HG02610 (cell line): ENCODE data around the gene PSMG1.
"Not testable (repeated sequence)": the region's sequence is repeated elsewhere in the genome, so short reads cannot be mapped to it uniquely, and the experiment has no call there.

Experiments
- ATAC-seq: cut with Tn5 transposase; IDR thresholded peaks from one replicate; pipeline ENCODE4 v1.9.1; 2021; ENCODE audit warnings: mild to moderate bottlenecking, moderate library complexity; ENCODE audit not compliant: unreplicated experiment

The PSMG1 gene

GRCh38 chr21:39183272-39184049 lies at the start of gene PSMG1:
Gene PSMG1 (minus strand): TSS chr21:39183451. CDS start chr21:39183385, 66 bp downstream.
- ATAC-seq = peak; percentile 89

- ATAC-seq = no peak
Measured at GRCh38 chr21:39232861-39233291, 49.6 kb upstream of the PSMG1 start.

GRCh38 chr21:39224930-39225329 lies 41.7 kb upstream of the PSMG1 start:
- ATAC-seq = no peak

GRCh38 chr21:39221997-39222486 lies 38.8 kb upstream of the PSMG1 start:
- ATAC-seq = no peak

GRCh38 chr21:39221282-39221996 lies 38.2 kb upstream of the PSMG1 start:
- no peak for ATAC-seq

GRCh38 chr21:39220875-39221274 lies 37.6 kb upstream of the PSMG1 start:
- ATAC-seq = not testable (repeated sequence)

- ATAC-seq = no peak
Measured at GRCh38 chr21:39220150-39220549, 36.9 kb upstream of the PSMG1 start.

- no peak for ATAC-seq
Measured at GRCh38 chr21:39218082-39218409, 34.8 kb upstream of the PSMG1 start.

- ATAC-seq = no peak
Measured at GRCh38 chr21:39217356-39218081, 34.3 kb upstream of the PSMG1 start.

GRCh38 chr21:39216290-39216689 lies 33.0 kb upstream of the PSMG1 start:
- ATAC-seq = no peak

- no peak for ATAC-seq
Measured at GRCh38 chr21:39215078-39215477, 31.8 kb upstream of the PSMG1 start.

GRCh38 chr21:39209334-39209688 lies 26.1 kb upstream of the PSMG1 start:
- ATAC-seq = no peak

- no peak for ATAC-seq
Measured at GRCh38 chr21:39208624-39209333, 25.5 kb upstream of the PSMG1 start.

- ATAC-seq = no peak
Measured at GRCh38 chr21:39204134-39204533, 20.9 kb upstream of the PSMG1 start.

GRCh38 chr21:39198800-39199199 lies 15.5 kb upstream of the PSMG1 start:
- ATAC-seq = no peak

GRCh38 chr21:39197448-39198233 lies 14.4 kb upstream of the PSMG1 start:
- ATAC-seq = no peak

- no peak for ATAC-seq
Measured at GRCh38 chr21:39196838-39197237, 13.6 kb upstream of the PSMG1 start.

- no peak for ATAC-seq
Measured at GRCh38 chr21:39196310-39196709, 13.1 kb upstream of the PSMG1 start.

GRCh38 chr21:39193380-39193779 lies 10.1 kb upstream of the PSMG1 start:
- ATAC-seq = no peak
